Gastrocnemius medialis (tissue), 4 donors: ENCODE measurements around the gene PRKAA2.

Source experiments
- POLR2A ChIP-seq, 2 donors: fragments of 450-650 bp; IDR thresholded peaks; one replicate each; pipeline ENCODE4 v1.6.1; 2017; ENCODE audit warnings: antibody characterized with exemption in 2 of 2, mild to moderate bottlenecking in 2 of 2, moderate library complexity in 2 of 2
- TF ChIP-seq, protein P1 (sequence below), 5 experiments: fragments of 450-650 bp in 3 of 5; fragments of 200-600 bp in 2 of 5; sonication (generic) in 2 of 5; IDR thresholded peaks in 4 of 5; conservative IDR thresholded peaks in 1 of 5; 1 replicate in 4 of 5; 2 replicates in 1 of 5; pipeline ENCODE4 v1.5.1; 2016 to 2019; ENCODE audit warnings: antibody characterized with exemption in 5 of 5, mild to moderate bottlenecking in 3 of 5, moderate library complexity in 3 of 5

DNA sequence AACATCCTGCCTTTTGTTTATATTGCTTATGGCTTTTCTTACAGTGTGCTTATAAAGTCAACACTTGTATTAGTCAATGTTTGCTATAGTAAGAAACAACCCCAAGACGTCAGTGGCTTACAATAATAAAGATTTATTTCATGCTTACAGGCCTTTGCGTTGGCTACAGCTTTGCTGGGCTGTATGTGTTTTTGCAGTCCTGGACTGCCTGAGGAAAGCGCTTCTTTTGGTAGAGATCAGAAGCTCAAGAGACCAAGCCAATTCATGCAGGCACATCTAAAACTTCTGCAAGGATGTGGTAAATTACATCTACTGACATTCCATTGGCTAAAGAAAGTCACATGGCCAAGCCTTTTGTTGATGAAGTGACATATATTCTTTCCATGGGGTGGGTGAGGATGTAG lies 17.5 kb upstream of the PRKAA2 start:
- TF ChIP-seq, protein P1, sequence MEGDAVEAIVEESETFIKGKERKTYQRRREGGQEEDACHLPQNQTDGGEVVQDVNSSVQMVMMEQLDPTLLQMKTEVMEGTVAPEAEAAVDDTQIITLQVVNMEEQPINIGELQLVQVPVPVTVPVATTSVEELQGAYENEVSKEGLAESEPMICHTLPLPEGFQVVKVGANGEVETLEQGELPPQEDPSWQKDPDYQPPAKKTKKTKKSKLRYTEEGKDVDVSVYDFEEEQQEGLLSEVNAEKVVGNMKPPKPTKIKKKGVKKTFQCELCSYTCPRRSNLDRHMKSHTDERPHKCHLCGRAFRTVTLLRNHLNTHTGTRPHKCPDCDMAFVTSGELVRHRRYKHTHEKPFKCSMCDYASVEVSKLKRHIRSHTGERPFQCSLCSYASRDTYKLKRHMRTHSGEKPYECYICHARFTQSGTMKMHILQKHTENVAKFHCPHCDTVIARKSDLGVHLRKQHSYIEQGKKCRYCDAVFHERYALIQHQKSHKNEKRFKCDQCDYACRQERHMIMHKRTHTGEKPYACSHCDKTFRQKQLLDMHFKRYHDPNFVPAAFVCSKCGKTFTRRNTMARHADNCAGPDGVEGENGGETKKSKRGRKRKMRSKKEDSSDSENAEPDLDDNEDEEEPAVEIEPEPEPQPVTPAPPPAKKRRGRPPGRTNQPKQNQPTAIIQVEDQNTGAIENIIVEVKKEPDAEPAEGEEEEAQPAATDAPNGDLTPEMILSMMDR (IDR thresholded peaks at IDR 0.05 in 4 of 5, conservative IDR thresholded peaks at IDR 0.05 in 1 of 5): no peak
- no peak for TF ChIP-seq POLR2A (IDR thresholded peaks at IDR 0.05)
